Measurements from ENCODE around the gene KIRREL3.

The KIRREL3 gene

GRCh38 chr11:126694065-126694625 lies 306.4 kb downstream of the KIRREL3 start:
- TF ChIP-seq, protein P1, sequence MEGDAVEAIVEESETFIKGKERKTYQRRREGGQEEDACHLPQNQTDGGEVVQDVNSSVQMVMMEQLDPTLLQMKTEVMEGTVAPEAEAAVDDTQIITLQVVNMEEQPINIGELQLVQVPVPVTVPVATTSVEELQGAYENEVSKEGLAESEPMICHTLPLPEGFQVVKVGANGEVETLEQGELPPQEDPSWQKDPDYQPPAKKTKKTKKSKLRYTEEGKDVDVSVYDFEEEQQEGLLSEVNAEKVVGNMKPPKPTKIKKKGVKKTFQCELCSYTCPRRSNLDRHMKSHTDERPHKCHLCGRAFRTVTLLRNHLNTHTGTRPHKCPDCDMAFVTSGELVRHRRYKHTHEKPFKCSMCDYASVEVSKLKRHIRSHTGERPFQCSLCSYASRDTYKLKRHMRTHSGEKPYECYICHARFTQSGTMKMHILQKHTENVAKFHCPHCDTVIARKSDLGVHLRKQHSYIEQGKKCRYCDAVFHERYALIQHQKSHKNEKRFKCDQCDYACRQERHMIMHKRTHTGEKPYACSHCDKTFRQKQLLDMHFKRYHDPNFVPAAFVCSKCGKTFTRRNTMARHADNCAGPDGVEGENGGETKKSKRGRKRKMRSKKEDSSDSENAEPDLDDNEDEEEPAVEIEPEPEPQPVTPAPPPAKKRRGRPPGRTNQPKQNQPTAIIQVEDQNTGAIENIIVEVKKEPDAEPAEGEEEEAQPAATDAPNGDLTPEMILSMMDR (IDR thresholded peaks at IDR 0.05; ENCODE audit: extremely low read depth, insufficient read depth, missing control alignments): no peak
- DNase-seq (ENCODE audit: low spot score): no peak
- in situ Hi-C loops (cut with MboI; ENCODE audit: low pct_unique_long_range_greater_than_20kb, low sequenced_read_pairs, unreplicated experiment): no loop called here

DNA sequence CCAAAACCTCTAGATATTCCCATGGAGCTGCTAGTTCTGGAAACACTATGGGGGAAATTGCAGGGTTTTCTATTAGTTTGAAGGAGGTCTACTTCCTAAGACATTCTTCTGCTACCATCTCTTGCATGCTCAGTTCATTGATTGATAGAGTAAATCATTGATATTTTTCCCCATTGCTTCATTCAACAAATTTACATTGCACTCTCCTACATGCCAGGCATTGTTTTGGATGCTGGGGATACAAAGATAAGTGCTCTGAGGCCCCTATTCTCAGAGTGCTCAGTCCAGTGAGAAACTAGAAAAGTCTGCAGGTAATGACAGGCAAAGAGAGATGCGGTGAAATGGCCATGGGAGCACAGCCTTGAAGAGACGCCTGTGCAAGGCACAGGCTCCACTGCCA lies 313.1 kb downstream of the KIRREL3 start:
- in situ Hi-C loops (cut with MboI; ENCODE audit: low pct_unique_long_range_greater_than_20kb, low sequenced_read_pairs, unreplicated experiment): no loop called here
- TF ChIP-seq, protein P1 (IDR thresholded peaks at IDR 0.05; ENCODE audit: extremely low read depth, insufficient read depth, missing control alignments): no peak
- DNase-seq (ENCODE audit: low spot score): no peak

GRCh38 chr11:126686938-126687337 lies 313.6 kb downstream of the KIRREL3 start:
- TF ChIP-seq, protein P1 (IDR thresholded peaks at IDR 0.05; ENCODE audit: extremely low read depth, insufficient read depth, missing control alignments): no peak
- in situ Hi-C loops (cut with MboI; ENCODE audit: low pct_unique_long_range_greater_than_20kb, low sequenced_read_pairs, unreplicated experiment): no loop called here
- no peak for DNase-seq (ENCODE audit: low spot score)

GRCh38 chr11:126683766-126684728 lies 316.5 kb downstream of the KIRREL3 start:
- in situ Hi-C loops (cut with MboI; ENCODE audit: low pct_unique_long_range_greater_than_20kb, low sequenced_read_pairs, unreplicated experiment): no loop called here
- TF ChIP-seq, protein P1 (IDR thresholded peaks at IDR 0.05; ENCODE audit: extremely low read depth, insufficient read depth, missing control alignments): no peak

GRCh38 chr11:126682590-126682989 lies 318.0 kb downstream of the KIRREL3 start:
- DNase-seq (ENCODE audit: low spot score): no peak
- in situ Hi-C loops (cut with MboI; ENCODE audit: low pct_unique_long_range_greater_than_20kb, low sequenced_read_pairs, unreplicated experiment): no loop called here
- TF ChIP-seq, protein P1 (IDR thresholded peaks at IDR 0.05; ENCODE audit: extremely low read depth, insufficient read depth, missing control alignments): no peak

More at GRCh38 chr11:126683766-126684728, 316.5 kb downstream of the KIRREL3 start:
- no peak for DNase-seq (ENCODE audit: low spot score)

GRCh38 chr11:126680700-126681099 lies 319.9 kb downstream of the KIRREL3 start:
- in situ Hi-C loops (cut with MboI; ENCODE audit: low pct_unique_long_range_greater_than_20kb, low sequenced_read_pairs, unreplicated experiment): no loop called here
- TF ChIP-seq, protein P1 (IDR thresholded peaks at IDR 0.05; ENCODE audit: extremely low read depth, insufficient read depth, missing control alignments): no peak
- no peak for DNase-seq (ENCODE audit: low spot score)

All from GM13977 (cell line).